ENCODE measurements around the gene CLPTM1. TPM values are rescaled to one million over a fixed set of nuclear protein-coding genes. Genes with fewer than 3 reads are reported as not detected.
"Not testable (repeated sequence)": the region's sequence is repeated elsewhere in the genome, so short reads cannot be mapped to it uniquely, and the experiment has no call there.

Gene CLPTM1
- total RNA-seq, result 73.3 and 80.4 TPM in 2 replicates

GRCh38 chr19:44954649-44955504 is at the start of gene CLPTM1:
Gene CLPTM1 (plus strand): TSS chr19:44955380. CDS start chr19:44955396, 16 bp downstream.
- intact Hi-C loops (cut with micrococcal nuclease), result loop anchor here (1.0 to 2.0 kb wide), 3 partner anchors 47 to 84 kb away; partner anchors contain the start of gene CLASRP

- intact Hi-C loops (cut with micrococcal nuclease), result no loop called here
Observed at GRCh38 chr19:44905437-44906160, 49.6 kb upstream of the CLPTM1 start, which contains the start of gene APOE. Gene APOE (plus strand): TSS chr19:44905796. CDS start chr19:44906625, 829 bp downstream.

GRCh38 chr19:44907613-44908012 is 47.6 kb upstream of the CLPTM1 start:
- intact Hi-C loops (cut with micrococcal nuclease), result no loop called here

GRCh38 chr19:44908074-44908835 is 46.9 kb upstream of the CLPTM1 start:
- intact Hi-C loops (cut with micrococcal nuclease), result no loop called here

GRCh38 chr19:44908836-44909261 is 46.3 kb upstream of the CLPTM1 start:
- intact Hi-C loops (cut with micrococcal nuclease), result no loop called here

- intact Hi-C loops (cut with micrococcal nuclease), result no loop called here
Observed at GRCh38 chr19:44909775-44910174, 45.4 kb upstream of the CLPTM1 start.

- intact Hi-C loops (cut with micrococcal nuclease), result not testable (repeated sequence)
Observed at GRCh38 chr19:44911896-44912295, 43.3 kb upstream of the CLPTM1 start.

GRCh38 chr19:44912854-44913253 is 42.3 kb upstream of the CLPTM1 start:
- intact Hi-C loops (cut with micrococcal nuclease), result no loop called here

GRCh38 chr19:44913512-44914432 is 41.4 kb upstream of the CLPTM1 start:
- intact Hi-C loops (cut with micrococcal nuclease), result not testable (repeated sequence)

GRCh38 chr19:44914433-44915206 is 40.6 kb upstream of the CLPTM1 start, which contains the start of gene APOC1:
Gene APOC1 (plus strand): TSS chr19:44914608. CDS start chr19:44914892, 284 bp downstream.
- intact Hi-C loops (cut with micrococcal nuclease), result not testable (repeated sequence)

GRCh38 chr19:44924243-44924725 is 30.9 kb upstream of the CLPTM1 start:
- intact Hi-C loops (cut with micrococcal nuclease), result no loop called here

- intact Hi-C loops (cut with micrococcal nuclease), result no loop called here
Observed at GRCh38 chr19:44925114-44925891, 29.9 kb upstream of the CLPTM1 start.

GRCh38 chr19:44926245-44927077 is 28.7 kb upstream of the CLPTM1 start:
- intact Hi-C loops (cut with micrococcal nuclease), result not testable (repeated sequence)

- intact Hi-C loops (cut with micrococcal nuclease), result no loop called here
Observed at GRCh38 chr19:44927746-44928145, 27.4 kb upstream of the CLPTM1 start.

- intact Hi-C loops (cut with micrococcal nuclease), result no loop called here
Observed at GRCh38 chr19:44930088-44930487, 25.1 kb upstream of the CLPTM1 start.

- intact Hi-C loops (cut with micrococcal nuclease), result no loop called here
Observed at GRCh38 chr19:44931541-44931940, 23.6 kb upstream of the CLPTM1 start.

GRCh38 chr19:44939668-44940067 is 15.5 kb upstream of the CLPTM1 start:
- intact Hi-C loops (cut with micrococcal nuclease), result no loop called here

Data from T-helper 2 cell treated with Interferon-gamma antibody and Interleukin-4, amounts not matched to agents 100 ng/mL and 5 ng/mL, for 36 hours (primary cell).